Upper lobe of right lung (tissue), 1 donor: ENCODE data around the gene FBXW9. TPM values are rescaled to one million over a fixed set of nuclear protein-coding genes. Genes with fewer than 3 reads are reported as not detected.
"Not testable (repeated sequence)": the region's sequence is repeated elsewhere in the genome, so short reads cannot be mapped to it uniquely, and the experiment has no call there.

ENCODE experiments used
- ATAC-seq: fragments of 200-7000 bp; cut with Tn5 transposase; one replicate; pipeline ENCODE4 v1.9.1; 2020; ENCODE audit warnings: mild to moderate bottlenecking, moderate library complexity
- DNase-seq: peaks from one replicate; pipeline ENCODE4 v3.0.0-alpha.2; 2020
- H3K27ac ChIP-seq: fragments of 200-600 bp; one replicate; pipeline ENCODE4 v1.8.0; 2022
- H3K27me3 ChIP-seq: fragments of 200-600 bp; one replicate; pipeline ENCODE4 v1.8.0; 2022; ENCODE audit warnings: mild to moderate bottlenecking
- H3K36me3 ChIP-seq: fragments of 200-600 bp; one replicate; pipeline ENCODE4 v1.8.0; 2022
- H3K4me1 ChIP-seq: fragments of 200-600 bp; one replicate; pipeline ENCODE4 v1.8.0; 2022
- H3K4me3 ChIP-seq: fragments of 200-600 bp; one replicate; pipeline ENCODE4 v1.8.0; 2022; ENCODE audit warnings: mild to moderate bottlenecking
- H3K9me3 ChIP-seq: fragments of 200-600 bp; one replicate; pipeline ENCODE4 v1.8.0; 2022
- CTCF ChIP-seq: fragments of 200-600 bp; IDR thresholded peaks from one replicate; pipeline ENCODE4 v1.8.0; 2022; ENCODE audit warnings: antibody characterized with exemption
- intact Hi-C: fragments of 100-400 bp; cut with DNase I; formaldehyde crosslinking; loops from one replicate; pipeline ENCODE4 v1.11.0; 2022
- total RNA-seq: library from RNA; stranded (reverse); fragmentation: NEBNext Ultra II Directional; extraction: Animal tissue kit (Norgen Biotek cat#: 25700); gene quantifications from one replicate; pipeline ENCODE4 v1.2.1, GENCODE V29; 2021
- donor health status: DM: no; HTN: yes; CAD: no; lungs with severe emphysema.

Gene FBXW9
- total RNA-seq, 1 donor from 2014 or later: 4.3 TPM

- peak overlapping the region; percentile 88 for H3K27ac ChIP-seq
- ATAC-seq: peak; percentile 1
- peak overlapping the region; percentile 63 for H3K4me3 ChIP-seq
- H3K4me1 ChIP-seq: peaks cover 33% of the 10 kb centered on the region
- no peak for DNase-seq
- no peaks in the 10 kb centered on the region for H3K9me3 ChIP-seq
- no peaks in the 10 kb centered on the region for H3K27me3 ChIP-seq
- no peak for TF ChIP-seq CTCF
- peaks cover 19% of the 10 kb centered on the region for H3K36me3 ChIP-seq
- intact Hi-C loops: no loop called here
These were observed 24.6 kb upstream of the FBXW9 start for GRCh38 chr19:12720851-12721655.

- Histone ChIP-seq H3K9me3 (no peaks in the 10 kb centered on the region), H3K36me3 (peaks cover 24% of the 10 kb centered on the region), H3K27ac (no peak overlapping the region), H3K4me3 (peak overlapping the region; percentile 63), H3K4me1 (peaks cover 33% of the 10 kb centered on the region), H3K27me3 (no peaks in the 10 kb centered on the region)
- intact Hi-C loops: no loop called here
- ATAC-seq (no peak), DNase-seq (no peak)
- TF ChIP-seq CTCF: no peak
These were observed 23.9 kb upstream of the FBXW9 start for GRCh38 chr19:12720296-12720695.

- Histone ChIP-seq H3K4me1 (peaks cover 7% of the 10 kb centered on the region), H3K4me3 (no peak overlapping the region), H3K27ac (no peak overlapping the region), H3K9me3 (no peaks in the 10 kb centered on the region), H3K36me3 (peaks cover 64% of the 10 kb centered on the region), H3K27me3 (no peaks in the 10 kb centered on the region)
- intact Hi-C loops: no loop called here
- DNase-seq (no peak), ATAC-seq (no peak)
- TF ChIP-seq CTCF: no peak
These were observed 19.5 kb upstream of the FBXW9 start for GRCh38 chr19:12715929-12716328.

- Histone ChIP-seq H3K4me3 (no peak overlapping the region), H3K27me3 (no peaks in the 10 kb centered on the region), H3K9me3 (no peaks in the 10 kb centered on the region), H3K36me3 (peaks cover 72% of the 10 kb centered on the region), H3K4me1 (no peaks in the 10 kb centered on the region), H3K27ac (no peak overlapping the region)
- TF ChIP-seq CTCF: no peak
- no peak for DNase-seq
- intact Hi-C loops: no loop called here
- ATAC-seq: no peak
These were observed 18.7 kb upstream of the FBXW9 start for GRCh38 chr19:12715102-12715501.

- ATAC-seq, H3K9me3 ChIP-seq, intact Hi-C loops, H3K27ac ChIP-seq, DNase-seq, H3K4me1 ChIP-seq, H3K4me3 ChIP-seq, H3K27me3 ChIP-seq: not testable (repeated sequence)
- peaks cover 82% of the 10 kb centered on the region for H3K36me3 ChIP-seq
These were observed 16.9 kb upstream of the FBXW9 start for GRCh38 chr19:12713304-12713703.

- ATAC-seq, H3K9me3 ChIP-seq, H3K27ac ChIP-seq, H3K27me3 ChIP-seq, H3K4me3 ChIP-seq, intact Hi-C loops, DNase-seq, H3K4me1 ChIP-seq: not testable (repeated sequence)
- TF ChIP-seq CTCF: peak; percentile 35
- peaks cover 82% of the 10 kb centered on the region for H3K36me3 ChIP-seq
These were observed 15.6 kb upstream of the FBXW9 start for GRCh38 chr19:12712077-12712476.
